GM19455 (cell line): Measurements from ENCODE around the gene FAM163A.
"Not testable (repeated sequence)": the region's sequence is repeated elsewhere in the genome, so short reads cannot be mapped to it uniquely, and the experiment has no call there.

Experiments
- ATAC-seq: cut with Tn5 transposase; IDR thresholded peaks from one replicate; pipeline ENCODE4 v1.9.1; 2021; ENCODE audit not compliant: unreplicated experiment

The FAM163A gene

GRCh38 chr1:179788259-179788658, 45.2 kb downstream of the FAM163A start:
- ATAC-seq: no peak

- ATAC-seq: no peak
These were observed 50.2 kb downstream of the FAM163A start for GRCh38 chr1:179793281-179793680.

- ATAC-seq: no peak
These were observed 51.1 kb downstream of the FAM163A start for GRCh38 chr1:179794146-179794545.

GRCh38 chr1:179794669-179795068, 51.6 kb downstream of the FAM163A start:
- ATAC-seq: no peak

GRCh38 chr1:179798213-179798863, 55.2 kb downstream of the FAM163A start:
- ATAC-seq: no peak

GRCh38 chr1:179798864-179799516, 55.9 kb downstream of the FAM163A start:
- ATAC-seq: no peak

- ATAC-seq: no peak
These were observed 57.4 kb downstream of the FAM163A start for GRCh38 chr1:179800481-179800880.

GRCh38 chr1:179803104-179803503, 60.0 kb downstream of the FAM163A start:
- no peak for ATAC-seq

- no peak for ATAC-seq
These were observed 60.8 kb downstream of the FAM163A start for GRCh38 chr1:179803918-179804317.

GRCh38 chr1:179804417-179804816, 61.3 kb downstream of the FAM163A start:
- ATAC-seq: not testable (repeated sequence)

GRCh38 chr1:179805291-179806195, 62.5 kb downstream of the FAM163A start:
- no peak for ATAC-seq

- ATAC-seq: no peak
These were observed 63.2 kb downstream of the FAM163A start for GRCh38 chr1:179806333-179806732.

- ATAC-seq: no peak
These were observed 64.2 kb downstream of the FAM163A start for GRCh38 chr1:179807291-179807690.

- no peak for ATAC-seq
These were observed 64.8 kb downstream of the FAM163A start for GRCh38 chr1:179807691-179808485.

- no peak for ATAC-seq
These were observed 65.4 kb downstream of the FAM163A start for GRCh38 chr1:179808503-179808902.

GRCh38 chr1:179809506-179810366, 66.6 kb downstream of the FAM163A start:
- ATAC-seq: peak; percentile 59

GRCh38 chr1:179810367-179810715, 67.2 kb downstream of the FAM163A start:
- no peak for ATAC-seq

GRCh38 chr1:179812501-179813292, 69.6 kb downstream of the FAM163A start:
- ATAC-seq: no peak
